Mesenchymal stem cell (in vitro differentiated cells and primary cell): ENCODE results near the gene EMX2.
A peak's percentile ranks its signal among the peaks of the same experiment; 100 is the strongest.

Experiments used
- DNase-seq: peaks from one replicate; pipeline ENCODE4 v3.0.0-alpha.2; 2013
- H2AFZ ChIP-seq: one replicate; pipeline ENCODE4 v1.6.1; 2013; ENCODE audit warnings: low read depth, mild to moderate bottlenecking, control low read depth, inconsistent platforms, low read length, moderate library complexity
- H2AK5ac ChIP-seq: 2 replicates; pipeline ENCODE4 v1.6.1; 2013; ENCODE audit warnings: low read length, moderate library complexity, mild to moderate bottlenecking, inconsistent platforms; ENCODE audit not compliant: severe bottlenecking
- H2BK120ac ChIP-seq: one replicate; pipeline ENCODE4 v1.6.1; 2013; ENCODE audit warnings: low read depth, mild to moderate bottlenecking, inconsistent platforms, low read length, moderate library complexity
- H2BK12ac ChIP-seq, 2 experiments: one replicate each; pipeline ENCODE4 v1.6.1; 2013; ENCODE audit warnings: inconsistent platforms in 2 of 2, low read length in 2 of 2, mild to moderate bottlenecking in 2 of 2, moderate library complexity in 2 of 2, control low read depth in 1 of 2
- H2BK15ac ChIP-seq: one replicate; pipeline ENCODE4 v1.6.1; 2013; ENCODE audit warnings: mild to moderate bottlenecking, low read depth, inconsistent platforms; ENCODE audit not compliant: poor library complexity, severe bottlenecking
- H2BK5ac ChIP-seq: 2 replicates; pipeline ENCODE4 v1.6.1; 2013; ENCODE audit warnings: low read depth, mild to moderate bottlenecking, low read length, control low read depth, inconsistent platforms; ENCODE audit not compliant: poor library complexity, severe bottlenecking
- H3K14ac ChIP-seq, 2 experiments: one replicate each; pipeline ENCODE4 v1.6.1; 2013; ENCODE audit warnings: inconsistent platforms in 2 of 2, low read length in 2 of 2, control low read depth in 1 of 2, mild to moderate bottlenecking in 1 of 2, moderate library complexity in 1 of 2
- H3K18ac ChIP-seq, 2 experiments: one replicate each; pipeline ENCODE4 v1.6.1; 2013; ENCODE audit warnings: inconsistent platforms in 2 of 2, low read length in 2 of 2, control low read depth in 1 of 2, low read depth in 1 of 2, mild to moderate bottlenecking in 1 of 2
- H3K23ac ChIP-seq, 2 experiments: one replicate each; pipeline ENCODE4 v1.6.1; 2013; ENCODE audit warnings: inconsistent platforms in 2 of 2, low read length in 2 of 2, mild to moderate bottlenecking in 2 of 2, moderate library complexity in 2 of 2, control low read depth in 1 of 2
- H3K27ac ChIP-seq: 2 replicates; pipeline ENCODE4 v1.5.1; 2013; ENCODE audit warnings: mild to moderate bottlenecking, moderate library complexity, low read length, control low read depth, inconsistent platforms; ENCODE audit not compliant: poor library complexity, severe bottlenecking
- H3K27me3 ChIP-seq, 2 experiments: 2 replicates each; pipeline versions ENCODE4 v1.6.1 to v1.7.0; 2013; ENCODE audit warnings: low read length in 2 of 2, mild to moderate bottlenecking in 2 of 2, moderate library complexity in 2 of 2, control low read depth in 1 of 2, inconsistent platforms in 1 of 2; ENCODE audit not compliant: control insufficient read depth in 1 of 2, insufficient read depth in 1 of 2
- H3K36me3 ChIP-seq, 2 experiments: 2 replicates each; pipeline versions ENCODE4 v1.6.1 to v1.7.0; 2013; ENCODE audit warnings: low read length in 2 of 2, control low read depth in 1 of 2, inconsistent platforms in 1 of 2, low read depth in 1 of 2, mild to moderate bottlenecking in 1 of 2; ENCODE audit not compliant: insufficient read depth in 2 of 2, control insufficient read depth in 1 of 2
- H3K4ac ChIP-seq, 2 experiments: one replicate each; pipeline ENCODE4 v1.6.1; 2013; ENCODE audit warnings: inconsistent platforms in 2 of 2, low read length in 2 of 2, mild to moderate bottlenecking in 2 of 2, moderate library complexity in 2 of 2, control low read depth in 1 of 2, low read depth in 1 of 2
- H3K4me1 ChIP-seq: 2 replicates; pipeline ENCODE4 v1.6.1; 2013; ENCODE audit warnings: low read depth, low read length, control low read depth; ENCODE audit not compliant: control insufficient read depth, insufficient read depth
- H3K4me2 ChIP-seq: 2 replicates; pipeline ENCODE4 v1.6.1; 2013; ENCODE audit warnings: low read length, mild to moderate bottlenecking, inconsistent platforms; ENCODE audit not compliant: poor library complexity, severe bottlenecking
- H3K4me3 ChIP-seq, 2 experiments: 2 replicates each; pipeline versions ENCODE4 v1.5.1 to v1.7.0; 2013; ENCODE audit warnings: low read length in 2 of 2, mild to moderate bottlenecking in 2 of 2, control low read depth in 1 of 2, low read depth in 1 of 2; ENCODE audit not compliant: insufficient read depth in 1 of 2
- H3K79me1 ChIP-seq: replicated peaks from 2 replicates; pipeline ENCODE4 v1.6.1; 2013; ENCODE audit warnings: mild to moderate bottlenecking, control low read depth, low read length, inconsistent platforms; ENCODE audit not compliant: poor library complexity, severe bottlenecking
- H3K9ac ChIP-seq: 2 replicates; pipeline ENCODE4 v1.7.0; 2013; ENCODE audit warnings: mild to moderate bottlenecking, low read length, moderate library complexity
- H3K9me3 ChIP-seq: 2 replicates; pipeline ENCODE4 v1.7.0; 2013; ENCODE audit warnings: mild to moderate bottlenecking, low read length; ENCODE audit not compliant: control insufficient read depth
- H4K8ac ChIP-seq: one replicate; pipeline ENCODE4 v1.6.1; 2013; ENCODE audit warnings: inconsistent platforms, mild to moderate bottlenecking, low read length, moderate library complexity
- H4K91ac ChIP-seq: one replicate; pipeline ENCODE4 v1.6.1; 2013; ENCODE audit warnings: mild to moderate bottlenecking, low read length, inconsistent platforms
- WGBS: methylation state at CpG from one replicate; pipeline ENCODE4 v1.1.7; 2013; ENCODE audit warnings: mixed read lengths; 5-methylcytosine and 5-hydroxymethylcytosine counted together

Gene EMX2

GRCh38 chr10:117541909-117542705, 439 bp upstream of the EMX2 start:
- Histone ChIP-seq H2AK5ac (no peak overlapping the region), H2BK5ac (no peak overlapping the region), H3K27me3 (peaks cover 0 to 99% of the 10 kb centered on the region in 2 experiments), H3K23ac (no peak overlapping the region), H3K79me1 (no peaks in the 10 kb centered on the region), H3K14ac (no peak overlapping the region), H3K4ac (no peak overlapping the region), H3K27ac (no peak overlapping the region), H2BK120ac (no peak overlapping the region), H3K36me3 (no peaks in the 10 kb centered on the region), H2AFZ (no peak overlapping the region), H2BK12ac (no peak overlapping the region), H3K18ac (no peak overlapping the region), H4K8ac (no peak overlapping the region), H4K91ac (no peak overlapping the region), H3K4me2 (peak overlapping the region; percentile 59), H3K9ac (peak overlapping the region; percentile 100), H3K4me1 (peaks cover 37% of the 10 kb centered on the region), H3K9me3 (no peaks in the 10 kb centered on the region), H3K4me3 (peak overlapping the region in 1 of 2 experiments; percentile 95), H2BK15ac (no peak overlapping the region)
- peak; percentile 41 for DNase-seq
- WGBS, result 1% methylated on average over 52 of the region's 62 CpGs

GRCh38 chr10:117543225-117544003, 868 bp downstream of the EMX2 start:
- Histone ChIP-seq H2AFZ (peak overlapping the region; percentile 18), H3K27ac (no peak overlapping the region), H3K9me3 (no peaks in the 10 kb centered on the region), H3K4ac (no peak overlapping the region), H2BK15ac (no peak overlapping the region), H3K4me2 (peak overlapping the region; percentile 37), H3K18ac (no peak overlapping the region), H3K9ac (peak overlapping the region; percentile 100), H2AK5ac (no peak overlapping the region), H3K79me1 (no peaks in the 10 kb centered on the region), H3K27me3 (peaks cover 0 to 99% of the 10 kb centered on the region in 2 experiments), H2BK120ac (no peak overlapping the region), H2BK5ac (no peak overlapping the region), H4K91ac (no peak overlapping the region), H3K14ac (no peak overlapping the region), H3K36me3 (peaks cover 0 to 11% of the 10 kb centered on the region in 2 experiments), H4K8ac (no peak overlapping the region), H2BK12ac (no peak overlapping the region), H3K4me3 (peak overlapping the region in 1 of 2 experiments; percentile 95), H3K4me1 (peaks cover 36% of the 10 kb centered on the region), H3K23ac (peak overlapping the region in 1 of 2 experiments; percentile 85)
- under 1% methylated on average over 84 of the region's 90 CpGs for WGBS
- DNase-seq, result no peak

GRCh38 chr10:117544004-117544701, 1.6 kb downstream of the EMX2 start:
- H2BK12ac ChIP-seq, result no peak overlapping the region
- no peak overlapping the region for H4K8ac ChIP-seq
- peaks cover 0 to 96% of the 10 kb centered on the region in 2 experiments for H3K27me3 ChIP-seq
- H2BK5ac ChIP-seq, result no peak overlapping the region
- no peak overlapping the region for H2BK120ac ChIP-seq
- WGBS, result 1% methylated on average over 30 of the region's 41 CpGs
- DNase-seq, result no peak
- no peak overlapping the region for H3K27ac ChIP-seq
- no peaks in the 10 kb centered on the region for H3K9me3 ChIP-seq
- no peak overlapping the region for H3K23ac ChIP-seq
- peak overlapping the region; percentile 100 for H3K9ac ChIP-seq
- no peak overlapping the region for H2BK15ac ChIP-seq
- H3K79me1 ChIP-seq, result no peaks in the 10 kb centered on the region
- peak overlapping the region in 1 of 2 experiments; percentile 95 for H3K4me3 ChIP-seq
- peaks cover 0 to 16% of the 10 kb centered on the region in 2 experiments for H3K36me3 ChIP-seq
- peak overlapping the region; percentile 18 for H2AFZ ChIP-seq
- H3K14ac ChIP-seq, result no peak overlapping the region
- no peak overlapping the region for H3K18ac ChIP-seq
- no peak overlapping the region for H4K91ac ChIP-seq
- no peak overlapping the region for H3K4ac ChIP-seq
- H3K4me1 ChIP-seq, result peaks cover 36% of the 10 kb centered on the region
- no peak overlapping the region for H2AK5ac ChIP-seq
- peak overlapping the region; percentile 9 for H3K4me2 ChIP-seq
